Endothelial cell of umbilical vein (primary cell): ENCODE measurements around the gene FADS2.

Experiments
- EZH2 ChIP-seq: IDR thresholded peaks from 2 replicates; pipeline ENCODE4 v1.6.1; 2012; ENCODE audit warnings: borderline replicate concordance, low read depth, mild to moderate bottlenecking, moderate library complexity, low read length, inconsistent platforms; ENCODE audit not compliant: severe bottlenecking
- FOS ChIP-seq: IDR thresholded peaks from 2 replicates; pipeline ENCODE4 v1.6.1; 2011; ENCODE audit warnings: mild to moderate bottlenecking, low read length, moderate library complexity, borderline replicate concordance; ENCODE audit not compliant: insufficient read depth
- TF ChIP-seq, protein P1 (sequence below), 2 donors: IDR thresholded peaks; 1 replicate in 1 of 2; 2 replicates in 1 of 2; pipeline ENCODE4 v1.5.1; 2011; ENCODE audit warnings: low read length in 2 of 2, mild to moderate bottlenecking in 2 of 2, moderate library complexity in 2 of 2, control low read depth in 1 of 2, inconsistent platforms in 1 of 2, low read depth in 1 of 2; ENCODE audit not compliant: insufficient read depth in 1 of 2; ENCODE audit errors: extremely low read depth in 1 of 2
- TF ChIP-seq, protein P2 (sequence below): IDR thresholded peaks from 2 replicates; pipeline ENCODE4 v1.6.1; 2011; ENCODE audit not compliant: insufficient read depth, insufficient read length

DNA sequence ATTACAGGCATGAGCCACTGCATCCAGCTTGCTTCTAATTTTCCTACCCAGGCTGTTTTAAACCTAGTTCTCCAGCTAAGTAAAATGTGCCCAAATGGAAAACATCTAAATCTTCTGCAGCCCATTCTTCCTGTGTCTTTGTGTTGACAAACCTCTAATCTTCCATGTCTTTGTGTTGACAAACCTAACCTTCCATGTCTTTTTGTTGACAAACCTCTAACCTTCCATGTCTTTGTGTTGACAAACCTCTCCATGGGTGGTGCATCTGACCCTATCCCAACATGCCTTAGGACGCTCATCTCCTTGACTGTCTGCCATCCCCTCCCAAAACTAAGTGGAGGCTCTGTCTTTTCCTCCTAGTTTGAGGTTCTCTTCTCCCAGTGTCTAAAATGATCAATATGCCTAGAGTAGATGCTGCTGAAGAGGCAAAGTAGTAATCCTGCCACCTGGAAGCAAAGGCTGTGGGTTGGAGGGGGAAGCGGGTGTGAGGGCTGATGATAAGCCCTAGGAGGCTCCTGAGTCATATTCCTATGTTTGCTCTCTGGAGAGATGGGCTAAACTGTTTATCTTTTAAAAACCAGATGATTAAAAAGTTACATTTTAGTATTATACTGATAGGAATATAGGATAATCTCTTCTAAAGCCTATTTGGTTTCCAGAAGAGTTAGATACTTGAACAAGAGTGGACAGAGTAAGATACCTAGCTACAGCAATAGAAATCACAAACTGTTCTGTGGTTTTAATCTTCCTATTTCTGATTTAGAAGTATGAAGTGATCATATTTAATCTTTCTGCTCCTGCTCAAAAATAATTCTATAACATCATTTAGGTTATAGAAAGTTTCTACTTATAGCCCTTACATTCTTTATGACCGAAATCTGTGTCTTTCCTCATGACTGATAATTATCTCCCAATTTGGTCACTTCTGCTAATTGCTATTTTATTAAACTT, 27.5 kb upstream of the FADS2 start:
- TF ChIP-seq, protein P1, sequence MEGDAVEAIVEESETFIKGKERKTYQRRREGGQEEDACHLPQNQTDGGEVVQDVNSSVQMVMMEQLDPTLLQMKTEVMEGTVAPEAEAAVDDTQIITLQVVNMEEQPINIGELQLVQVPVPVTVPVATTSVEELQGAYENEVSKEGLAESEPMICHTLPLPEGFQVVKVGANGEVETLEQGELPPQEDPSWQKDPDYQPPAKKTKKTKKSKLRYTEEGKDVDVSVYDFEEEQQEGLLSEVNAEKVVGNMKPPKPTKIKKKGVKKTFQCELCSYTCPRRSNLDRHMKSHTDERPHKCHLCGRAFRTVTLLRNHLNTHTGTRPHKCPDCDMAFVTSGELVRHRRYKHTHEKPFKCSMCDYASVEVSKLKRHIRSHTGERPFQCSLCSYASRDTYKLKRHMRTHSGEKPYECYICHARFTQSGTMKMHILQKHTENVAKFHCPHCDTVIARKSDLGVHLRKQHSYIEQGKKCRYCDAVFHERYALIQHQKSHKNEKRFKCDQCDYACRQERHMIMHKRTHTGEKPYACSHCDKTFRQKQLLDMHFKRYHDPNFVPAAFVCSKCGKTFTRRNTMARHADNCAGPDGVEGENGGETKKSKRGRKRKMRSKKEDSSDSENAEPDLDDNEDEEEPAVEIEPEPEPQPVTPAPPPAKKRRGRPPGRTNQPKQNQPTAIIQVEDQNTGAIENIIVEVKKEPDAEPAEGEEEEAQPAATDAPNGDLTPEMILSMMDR (IDR thresholded peaks at IDR 0.05; ENCODE audit: extremely low read depth in 1 of 2, insufficient read depth in 1 of 2, low read depth in 1 of 2, low read length in 2 of 2) = no peak
- TF ChIP-seq EZH2 (no peak), FOS (no peak)
- TF ChIP-seq, protein P2, sequence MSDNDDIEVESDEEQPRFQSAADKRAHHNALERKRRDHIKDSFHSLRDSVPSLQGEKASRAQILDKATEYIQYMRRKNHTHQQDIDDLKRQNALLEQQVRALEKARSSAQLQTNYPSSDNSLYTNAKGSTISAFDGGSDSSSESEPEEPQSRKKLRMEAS = no peak
